HepG2 (cell line): ENCODE measurements around the gene ANG. TPM values are rescaled to one million over a fixed set of nuclear protein-coding genes. Genes with fewer than 3 reads are reported as not detected.

ENCODE experiments used
- ATAC-seq: fragments of 200-7000 bp; cut with Tn5 transposase; 3 replicates; pipeline ENCODE4 v1.9.1; 2020; ENCODE audit warnings: mild to moderate bottlenecking, moderate library complexity
- BruUV-seq: library from RNA; stranded (reverse); fragments of 400-500 nt; replicated peaks from 2 replicates; lab custom pipeline; 2021; lab: Mats Ljungman, UMichigan
- CTCF ChIA-PET: fragments of 300-600 bp; formaldehyde crosslinking; extraction: SDS; loops from one replicate; lab custom pipeline; 2021; ENCODE audit warnings: low total read pairs, inconsistent platforms, low intra/inter-chr PET ratio; lab: Yijun Ruan, JAX
- POLR2A ChIA-PET: fragments of 350-600 bp; sonication (Branson Sonifier 250); formaldehyde crosslinking; loops from one replicate; lab custom pipeline; 2020; ENCODE audit warnings: antibody characterized with exemption, inconsistent platforms; lab: Yijun Ruan, JAX
- DNase-seq: peaks from one replicate; pipeline ENCODE4 v3.0.0-alpha.2; 2015; ENCODE audit warnings: low spot score
- FAIRE-seq: peaks from 3 replicates; lab custom pipeline; 2011; peaks lifted over from hg19 to GRCh38; lab: Jason Lieb, UNC
- H2AFZ ChIP-seq: one replicate; pipeline ENCODE4 v1.6.1; 2011; ENCODE audit warnings: low read length, inconsistent platforms
- H3K27ac ChIP-seq: fragments of 300-600 bp; 3 replicates; pipeline ENCODE4 v1.8.0; 2011; ENCODE audit warnings: mixed run types, mild to moderate bottlenecking, mixed read lengths, low read length, inconsistent platforms; ENCODE audit not compliant: insufficient read depth; ENCODE audit errors: extremely low read length
- H3K27me3 ChIP-seq, 2 experiments: fragments of 200-600 bp in 1 of 2; 2 replicates in 1 of 2; 3 replicates in 1 of 2; pipeline versions ENCODE4 v1.6.0 to v1.8.0; 2011; ENCODE audit warnings: low read length in 2 of 2, mild to moderate bottlenecking in 2 of 2, moderate library complexity in 2 of 2, inconsistent platforms in 1 of 2; ENCODE audit not compliant: insufficient read depth in 2 of 2, control insufficient read depth in 1 of 2
- H3K36me3 ChIP-seq, 2 experiments: fragments of 200-600 bp in 1 of 2; replicated peaks in 1 of 2; 2 replicates in 1 of 2; 3 replicates in 1 of 2; pipeline versions ENCODE4 v1.5.1 to v1.8.0; 2011; ENCODE audit warnings: low read length in 2 of 2, inconsistent platforms in 1 of 2; ENCODE audit not compliant: insufficient read depth in 2 of 2, control insufficient read depth in 1 of 2
- H3K4me1 ChIP-seq: 2 replicates; pipeline ENCODE4 v1.5.1; 2012; ENCODE audit warnings: low read length, inconsistent platforms; ENCODE audit not compliant: insufficient read depth
- H3K4me2 ChIP-seq: 2 replicates; pipeline ENCODE4 v1.6.0; 2011; ENCODE audit warnings: low read depth, low read length, inconsistent platforms
- H3K4me3 ChIP-seq, 3 experiments: fragments of 200-600 bp in 1 of 3; sonication (generic), shearing (Covaris generic) in 1 of 3; replicated peaks in 1 of 3; 2 replicates each; pipeline ENCODE4 v1.5.1; 2011 to 2016; ENCODE audit warnings: low read length in 3 of 3, inconsistent platforms in 2 of 3, low read depth in 2 of 3, mild to moderate bottlenecking in 2 of 3, control low read depth in 1 of 3, mixed read lengths in 1 of 3; ENCODE audit not compliant: insufficient read depth in 1 of 3
- H3K79me2 ChIP-seq: one replicate; pipeline ENCODE4 v1.6.1; 2011; ENCODE audit warnings: low read length, inconsistent platforms; ENCODE audit not compliant: insufficient read depth
- H3K9ac ChIP-seq: 2 replicates; pipeline ENCODE4 v1.6.0; 2011; ENCODE audit warnings: mild to moderate bottlenecking, low read depth, low read length, inconsistent platforms; ENCODE audit not compliant: insufficient read depth
- H3K9me3 ChIP-seq: 2 replicates; pipeline ENCODE4 v1.5.1; 2012; ENCODE audit warnings: mild to moderate bottlenecking, low read length
- H4K20me1 ChIP-seq: 2 replicates; pipeline ENCODE4 v1.6.0; 2011; ENCODE audit warnings: inconsistent platforms, mild to moderate bottlenecking, low read length, moderate library complexity; ENCODE audit not compliant: insufficient read depth
- AGO1 ChIP-seq: fragments of 200-400 bp; formaldehyde crosslinking; IDR thresholded peaks from 2 replicates; pipeline ENCODE4 v1.6.1; 2017; ENCODE audit warnings: mild to moderate bottlenecking, low read depth, low read length, moderate library complexity; ENCODE audit not compliant: poor library complexity, severe bottlenecking
- CHCHD3 ChIP-seq: sonication (generic); formaldehyde crosslinking; IDR thresholded peaks from 2 replicates; pipeline ENCODE4 v1.8.0; 2022; ENCODE audit warnings: mild to moderate bottlenecking, missing genetic modification reagents, moderate library complexity
- ELF1 ChIP-seq: sonication (generic); formaldehyde crosslinking; IDR thresholded peaks from 2 replicates; pipeline ENCODE4 v1.4.0; 2020; ENCODE audit warnings: missing genetic modification reagents
- NRL ChIP-seq: sonication (generic); formaldehyde crosslinking; IDR thresholded peaks from 2 replicates; pipeline ENCODE4 v1.5.0; 2020; ENCODE audit warnings: missing genetic modification reagents, mild to moderate bottlenecking, moderate library complexity, borderline replicate concordance
- SMARCE1 ChIP-seq: fragments of 450-650 bp; IDR thresholded peaks from 2 replicates; pipeline ENCODE4 v1.6.1; 2017; ENCODE audit warnings: borderline replicate concordance
- TARDBP ChIP-seq: sonication (generic); formaldehyde crosslinking; IDR thresholded peaks from 2 replicates; pipeline ENCODE4 v1.8.0; 2022; ENCODE audit warnings: mild to moderate bottlenecking, missing genetic modification reagents
- TBP ChIP-seq: sonication (generic); formaldehyde crosslinking; IDR thresholded peaks from 2 replicates; pipeline ENCODE4 v1.5.0; 2020; ENCODE audit warnings: missing genetic modification reagents
- TEAD3 ChIP-seq: optimal IDR thresholded peaks from 2 replicates; pipeline ENCODE3; 2016; ENCODE audit warnings: borderline replicate concordance
- ZBTB21 ChIP-seq: sonication (generic); formaldehyde crosslinking; IDR thresholded peaks from 2 replicates; pipeline ENCODE4 v1.4.0; 2020; ENCODE audit warnings: missing genetic modification reagents
- ZFAT ChIP-seq: sonication (generic); formaldehyde crosslinking; conservative IDR thresholded peaks from 2 replicates; pipeline ENCODE4 v1.8.1; 2023; ENCODE audit warnings: missing genetic modification reagents, inconsistent platforms
- ZKSCAN8 ChIP-seq: IDR thresholded peaks from 2 replicates; pipeline ENCODE4 v1.6.1; 2016; ENCODE audit warnings: borderline replicate concordance, missing genetic modification reagents, missing compliant biosample characterization
- ZNF12 ChIP-seq: sonication (generic); formaldehyde crosslinking; IDR thresholded peaks from 2 replicates; pipeline ENCODE4 v1.5.0; 2020; ENCODE audit warnings: missing genetic modification reagents
- ZNF720 ChIP-seq: sonication (generic); formaldehyde crosslinking; IDR thresholded peaks from 2 replicates; pipeline ENCODE4 v1.4.0; 2020; ENCODE audit warnings: missing genetic modification reagents
- ZNF737 ChIP-seq: sonication (generic); formaldehyde crosslinking; IDR thresholded peaks from 2 replicates; pipeline ENCODE4 v1.5.0; 2020; ENCODE audit warnings: missing genetic modification reagents, mild to moderate bottlenecking, borderline replicate concordance
- ZNF776 ChIP-seq: sonication (generic); formaldehyde crosslinking; IDR thresholded peaks from 2 replicates; pipeline ENCODE4 v1.4.0; 2020; ENCODE audit warnings: mild to moderate bottlenecking, missing genetic modification reagents
- ZNF878 ChIP-seq: sonication (generic); formaldehyde crosslinking; IDR thresholded peaks from 2 replicates; pipeline ENCODE4 v1.8.1; 2023; ENCODE audit warnings: mild to moderate bottlenecking, missing genetic modification reagents, moderate library complexity
- WGBS: methylation state at CpG from one replicate; pipeline ENCODE4 v1.1.6; 2017; ENCODE audit warnings: low lambda C conversion rate; 5-methylcytosine and 5-hydroxymethylcytosine counted together
- in situ Hi-C: cut with HindIII; loops from 2 replicates; pipeline ENCODE4 v1.10.0; 2017; ENCODE audit warnings: low pct_unique_long_range_greater_than_20kb; ENCODE audit not compliant: extremely low pct_ligation_motif_present
- intact Hi-C: fragments of 100-400 bp; cut with micrococcal nuclease; formaldehyde crosslinking; loops from one replicate; pipeline ENCODE4 v1.10.0; 2022; ENCODE audit not compliant: unreplicated experiment
- polyA plus RNA-seq, 8 experiments: library from polyadenylated mRNA; depleted of rRNA in 3 of 8; stranded (reverse) in 7 of 8; unstranded in 1 of 8; fragments of >200 nt; fragmentation: Illumina TruSeq in 4 of 8; extraction: Trizol in 4 of 8; gene quantifications; 2 replicates each; pipeline versions ENCODE4 v1.2.1 to v1.2.3, GENCODE V29; 2011 to 2016; ENCODE audit warnings: low read depth in 4 of 8, missing spikeins in 1 of 8, mixed read lengths in 1 of 8; ENCODE audit not compliant: insufficient read depth in 1 of 8
- total RNA-seq, 5 experiments: library from RNA; depleted of rRNA; stranded (reverse); fragments of >200 nt; fragmentation: Illumina TruSeq; extraction: Trizol; gene quantifications; 2 replicates each; pipeline ENCODE4 v1.2.3, GENCODE V29; 2016; ENCODE audit warnings: low read depth in 1 of 5
- TF ChIP-seq, protein P1 (sequence below): sonication (generic); formaldehyde crosslinking; IDR thresholded peaks from 2 replicates; pipeline ENCODE4 v1.4.0; 2020; ENCODE audit warnings: missing genetic modification reagents, low read depth, mild to moderate bottlenecking, borderline replicate concordance
- TF ChIP-seq, protein P2 (sequence below): sonication (generic); formaldehyde crosslinking; IDR thresholded peaks from 2 replicates; pipeline ENCODE4 v1.8.1; 2022; ENCODE audit warnings: low read depth, mild to moderate bottlenecking, missing genetic modification reagents

ANG gene
- total and polyA plus RNA-seq, 2 of the 13 experiments (the other 11 are each of a cell fraction or from before 2014, with no cell fraction given): 83.6 to 401 TPM

DNA sequence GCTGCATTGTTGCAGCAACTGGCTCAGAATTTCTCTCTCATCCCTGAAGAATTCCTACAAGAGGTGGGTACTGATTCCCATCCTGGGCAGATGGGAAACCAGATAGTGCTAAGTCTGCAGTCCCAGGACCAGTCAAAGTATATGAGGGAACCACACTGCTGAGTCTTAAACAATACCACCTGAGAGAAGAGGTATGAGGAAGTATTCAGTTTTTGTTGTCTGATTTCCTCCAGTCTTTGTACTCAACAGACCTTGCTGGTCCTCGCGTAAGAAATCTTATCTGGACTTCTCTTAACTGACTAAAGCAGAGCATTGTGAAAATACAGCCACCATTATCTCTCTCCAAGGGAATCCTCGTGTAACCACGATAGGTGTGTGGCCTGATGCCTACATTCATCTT is 53.6 kb downstream of the ANG start:
- 45% methylated on average over 4 of the region's 4 CpGs for WGBS
- Histone ChIP-seq H3K27me3 (no peaks in the 10 kb centered on the region; a peak in 1 of 5 replicates), H3K36me3 (no peaks in the 10 kb centered on the region), H3K4me3 (no peak overlapping the region), H3K4me2 (no peak overlapping the region), H3K4me1 (no peaks in the 10 kb centered on the region), H3K27ac (no peak overlapping the region), H3K9me3 (no peaks in the 10 kb centered on the region), H3K79me2 (no peaks in the 10 kb centered on the region), H3K9ac (no peak overlapping the region), H4K20me1 (no peaks in the 10 kb centered on the region), H2AFZ (no peak overlapping the region)
- DNase-seq: no peak
- ATAC-seq: no peak
- CTCF ChIA-PET: no interaction called here
- FAIRE-seq: no peak
- POLR2A ChIA-PET: no interaction called here
- intact Hi-C loops (no loop called here), in situ Hi-C loops (no loop called here)
- no peak for TF ChIP-seq ZNF737 (CRISPR knock-in tag)
- TF ChIP-seq TARDBP: no peak
- TF ChIP-seq ELF1: no peak
- TF ChIP-seq TBP (CRISPR knock-in tag): no peak
- no peak for TF ChIP-seq NRL (CRISPR knock-in tag)
- TF ChIP-seq CHCHD3 (CRISPR knock-in tag): no peak
- TF ChIP-seq ZNF12 (CRISPR knock-in tag): no peak
- TF ChIP-seq ZFAT (CRISPR knock-in tag): no peak
- TF ChIP-seq, protein P1, sequence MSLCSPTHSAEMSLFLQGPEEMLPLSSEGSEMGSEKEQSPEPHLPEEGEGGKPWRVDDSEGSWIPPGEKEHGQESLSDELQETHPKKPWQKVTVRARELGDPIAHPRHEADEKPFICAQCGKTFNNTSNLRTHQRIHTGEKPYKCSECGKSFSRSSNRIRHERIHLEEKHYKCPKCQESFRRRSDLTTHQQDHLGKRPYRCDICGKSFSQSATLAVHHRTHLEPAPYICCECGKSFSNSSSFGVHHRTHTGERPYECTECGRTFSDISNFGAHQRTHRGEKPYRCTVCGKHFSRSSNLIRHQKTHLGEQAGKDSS (CRISPR knock-in tag): no peak
- no peak for TF ChIP-seq ZBTB21 (CRISPR knock-in tag)
- TF ChIP-seq, protein P2, sequence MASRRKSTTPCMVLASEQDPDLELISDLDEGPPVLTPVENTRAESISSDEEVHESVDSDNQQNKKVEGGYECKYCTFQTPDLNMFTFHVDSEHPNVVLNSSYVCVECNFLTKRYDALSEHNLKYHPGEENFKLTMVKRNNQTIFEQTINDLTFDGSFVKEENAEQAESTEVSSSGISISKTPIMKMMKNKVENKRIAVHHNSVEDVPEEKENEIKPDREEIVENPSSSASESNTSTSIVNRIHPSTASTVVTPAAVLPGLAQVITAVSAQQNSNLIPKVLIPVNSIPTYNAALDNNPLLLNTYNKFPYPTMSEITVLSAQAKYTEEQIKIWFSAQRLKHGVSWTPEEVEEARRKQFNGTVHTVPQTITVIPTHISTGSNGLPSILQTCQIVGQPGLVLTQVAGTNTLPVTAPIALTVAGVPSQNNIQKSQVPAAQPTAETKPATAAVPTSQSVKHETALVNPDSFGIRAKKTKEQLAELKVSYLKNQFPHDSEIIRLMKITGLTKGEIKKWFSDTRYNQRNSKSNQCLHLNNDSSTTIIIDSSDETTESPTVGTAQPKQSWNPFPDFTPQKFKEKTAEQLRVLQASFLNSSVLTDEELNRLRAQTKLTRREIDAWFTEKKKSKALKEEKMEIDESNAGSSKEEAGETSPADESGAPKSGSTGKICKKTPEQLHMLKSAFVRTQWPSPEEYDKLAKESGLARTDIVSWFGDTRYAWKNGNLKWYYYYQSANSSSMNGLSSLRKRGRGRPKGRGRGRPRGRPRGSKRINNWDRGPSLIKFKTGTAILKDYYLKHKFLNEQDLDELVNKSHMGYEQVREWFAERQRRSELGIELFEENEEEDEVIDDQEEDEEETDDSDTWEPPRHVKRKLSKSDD: no peak
- TF ChIP-seq AGO1: no peak
- no peak for TF ChIP-seq ZNF878
- no peak for TF ChIP-seq SMARCE1
- no peak for TF ChIP-seq TEAD3 (CRISPR knock-in tag)
- TF ChIP-seq ZNF776: no peak
- no peak for TF ChIP-seq ZKSCAN8
- TF ChIP-seq ZNF720 (CRISPR knock-in tag): no peak
- BruUV-seq: no TSS peak
